Measurements from ENCODE around the gene ZNF677. TPM values are rescaled to one million over a fixed set of nuclear protein-coding genes. Genes with fewer than 3 reads are reported as not detected.
A peak's percentile ranks its signal among the peaks of the same experiment; 100 is the strongest.

The ZNF677 gene
- 1.5 TPM for polyA plus RNA-seq (2012; ENCODE audit: insufficient read length, low read depth)

DNA sequence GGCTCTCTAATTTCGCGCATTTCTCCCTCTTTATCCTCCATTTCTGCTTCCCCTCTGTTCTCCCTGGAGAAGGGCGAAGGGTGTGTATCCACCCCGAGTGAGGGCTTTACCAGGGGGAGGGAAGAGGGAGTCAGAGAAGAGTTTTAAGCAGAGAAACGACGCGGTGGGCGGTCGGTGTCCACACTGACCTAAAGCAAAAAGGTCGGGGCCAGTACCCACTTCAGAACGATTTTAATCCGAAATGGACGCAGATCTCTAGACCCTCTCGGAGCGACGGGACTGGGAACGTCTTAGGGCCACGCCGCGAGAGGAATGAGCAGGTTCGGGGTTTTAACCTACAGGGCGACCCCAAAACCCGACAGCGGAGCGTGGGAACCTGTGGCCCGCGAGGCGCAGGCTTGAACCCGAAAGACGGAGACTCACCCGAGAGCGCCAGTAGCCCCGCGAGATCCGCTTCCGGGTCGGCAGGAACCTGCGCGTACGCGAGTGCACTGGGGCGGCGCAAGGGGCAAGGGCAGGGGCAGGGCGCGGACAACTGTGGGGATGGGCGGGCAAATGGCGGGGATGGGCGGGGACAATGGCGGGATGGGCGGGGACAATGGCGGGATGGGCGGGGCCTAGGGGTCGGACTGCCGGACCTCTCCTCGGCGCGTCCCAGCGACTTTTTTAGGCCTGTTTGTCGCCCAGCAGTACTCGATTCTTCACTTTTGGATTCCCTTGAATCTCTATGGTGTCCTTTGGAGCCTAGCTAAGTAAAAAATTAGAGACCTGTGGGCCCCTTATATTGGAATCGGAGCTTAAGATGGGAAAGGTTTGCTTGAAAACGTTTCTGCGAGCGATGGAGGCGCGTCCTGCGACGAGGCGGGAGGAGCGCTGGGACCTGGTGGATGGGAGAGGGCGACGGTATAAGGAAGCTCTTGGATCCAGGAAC, at the start of gene ZNF677:
Gene ZNF677 (minus strand): TSS at position 463 of the 931 bp plus-strand sequence. CDS start 3,323 bp downstream, outside the sequence.
- TF ChIP-seq POLR2AphosphoS5 (IDR thresholded peaks at IDR 0.05; ENCODE audit: low read depth, low read length) (peak; percentile 43; the same call in 1 of the 2 replicates), FOXP2 (optimal IDR thresholded peaks at IDR 0.05; ENCODE audit: borderline replicate concordance, extremely low read depth, extremely low read length, insufficient read depth) (no peak)

DNA sequence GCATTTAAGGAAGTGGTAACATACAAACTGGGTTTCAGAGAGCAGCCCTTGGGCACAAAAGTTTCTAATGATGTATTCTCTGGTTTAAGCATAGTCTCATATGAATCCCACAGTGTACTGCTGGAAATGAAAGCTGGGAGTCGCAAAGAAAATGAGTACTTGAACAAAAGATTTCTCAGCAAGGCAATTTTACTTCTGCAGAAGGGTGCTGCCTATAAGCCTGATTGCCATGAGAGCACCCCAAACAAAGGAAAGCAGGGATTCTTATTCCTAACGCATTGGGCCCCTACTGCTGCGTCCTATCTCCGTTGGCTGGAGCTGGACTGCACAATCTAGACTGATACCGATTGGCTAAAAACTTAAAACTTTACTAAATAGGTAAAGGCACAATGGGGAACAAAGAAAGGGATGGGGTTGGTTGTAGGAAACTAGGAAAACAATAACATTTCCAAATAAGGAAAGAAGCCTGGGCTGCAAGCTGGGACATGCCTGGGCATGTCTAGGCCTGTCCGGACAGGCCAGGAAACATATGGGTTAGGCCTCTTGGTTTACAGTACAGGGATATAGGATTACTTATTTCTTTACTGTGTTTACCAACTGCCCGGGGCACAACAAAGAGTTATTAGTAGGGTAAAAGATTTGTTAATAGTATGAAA, 40.2 kb upstream of the ZNF677 start:
- TF ChIP-seq SIN3A (IDR thresholded peaks at IDR 0.05; ENCODE audit: borderline replicate concordance, insufficient read depth, low read length) (no peak), TAF1 (IDR thresholded peaks at IDR 0.05; ENCODE audit: borderline replicate concordance, insufficient read depth, low read length) (no peak), POLR2AphosphoS5 (IDR thresholded peaks at IDR 0.05; ENCODE audit: low read depth, low read length) (no peak)
- TF ChIP-seq, protein P1, sequence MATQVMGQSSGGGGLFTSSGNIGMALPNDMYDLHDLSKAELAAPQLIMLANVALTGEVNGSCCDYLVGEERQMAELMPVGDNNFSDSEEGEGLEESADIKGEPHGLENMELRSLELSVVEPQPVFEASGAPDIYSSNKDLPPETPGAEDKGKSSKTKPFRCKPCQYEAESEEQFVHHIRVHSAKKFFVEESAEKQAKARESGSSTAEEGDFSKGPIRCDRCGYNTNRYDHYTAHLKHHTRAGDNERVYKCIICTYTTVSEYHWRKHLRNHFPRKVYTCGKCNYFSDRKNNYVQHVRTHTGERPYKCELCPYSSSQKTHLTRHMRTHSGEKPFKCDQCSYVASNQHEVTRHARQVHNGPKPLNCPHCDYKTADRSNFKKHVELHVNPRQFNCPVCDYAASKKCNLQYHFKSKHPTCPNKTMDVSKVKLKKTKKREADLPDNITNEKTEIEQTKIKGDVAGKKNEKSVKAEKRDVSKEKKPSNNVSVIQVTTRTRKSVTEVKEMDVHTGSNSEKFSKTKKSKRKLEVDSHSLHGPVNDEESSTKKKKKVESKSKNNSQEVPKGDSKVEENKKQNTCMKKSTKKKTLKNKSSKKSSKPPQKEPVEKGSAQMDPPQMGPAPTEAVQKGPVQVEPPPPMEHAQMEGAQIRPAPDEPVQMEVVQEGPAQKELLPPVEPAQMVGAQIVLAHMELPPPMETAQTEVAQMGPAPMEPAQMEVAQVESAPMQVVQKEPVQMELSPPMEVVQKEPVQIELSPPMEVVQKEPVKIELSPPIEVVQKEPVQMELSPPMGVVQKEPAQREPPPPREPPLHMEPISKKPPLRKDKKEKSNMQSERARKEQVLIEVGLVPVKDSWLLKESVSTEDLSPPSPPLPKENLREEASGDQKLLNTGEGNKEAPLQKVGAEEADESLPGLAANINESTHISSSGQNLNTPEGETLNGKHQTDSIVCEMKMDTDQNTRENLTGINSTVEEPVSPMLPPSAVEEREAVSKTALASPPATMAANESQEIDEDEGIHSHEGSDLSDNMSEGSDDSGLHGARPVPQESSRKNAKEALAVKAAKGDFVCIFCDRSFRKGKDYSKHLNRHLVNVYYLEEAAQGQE (IDR thresholded peaks at IDR 0.05; ENCODE audit: insufficient read depth in 1 of 2, low read depth in 2 of 2, low read length in 2 of 2), result no peak

DNA sequence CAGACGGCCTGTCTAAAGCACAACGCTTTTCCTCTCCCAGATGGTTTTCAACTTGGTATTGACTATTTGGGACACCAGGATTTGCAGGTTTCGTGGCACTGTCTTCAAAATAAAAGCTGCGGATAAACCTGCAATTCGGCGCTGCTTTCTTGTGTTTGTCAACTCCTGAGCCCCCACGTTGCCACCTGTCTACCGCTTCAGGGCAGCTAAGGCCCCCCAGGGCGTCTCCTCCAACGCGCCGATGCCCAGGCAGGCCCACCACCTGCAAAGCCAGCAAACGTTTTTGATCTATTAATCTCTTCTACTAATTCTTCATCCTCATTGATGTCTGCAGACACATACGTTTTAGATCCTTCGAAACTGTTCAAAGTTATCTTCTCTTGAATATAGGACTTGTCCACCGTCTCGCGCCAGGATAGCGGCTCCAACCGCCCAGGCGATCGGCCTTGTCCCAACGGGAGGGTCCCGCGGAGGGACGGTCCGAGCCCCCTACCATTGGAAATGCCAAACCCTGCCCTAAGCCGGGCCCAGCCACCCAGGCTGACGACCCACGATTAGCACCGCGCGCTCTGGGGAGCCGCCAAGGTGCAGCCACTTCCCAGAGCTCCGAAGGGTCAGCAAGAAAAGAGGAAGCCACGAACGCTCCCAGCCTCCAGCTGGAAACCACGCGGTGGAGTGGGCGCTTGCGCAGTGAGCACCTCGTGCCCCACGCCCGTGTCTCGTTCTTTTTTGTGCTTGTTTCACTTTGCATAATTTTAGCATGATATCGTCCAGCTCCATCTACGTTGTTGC, 36.3 kb upstream of the ZNF677 start:
- TF ChIP-seq POLR2AphosphoS5 (IDR thresholded peaks at IDR 0.05; ENCODE audit: low read depth, low read length) (no peak), SIN3A (IDR thresholded peaks at IDR 0.05; ENCODE audit: borderline replicate concordance, insufficient read depth, low read length) (no peak), FOXP2 (optimal IDR thresholded peaks at IDR 0.05; ENCODE audit: borderline replicate concordance, extremely low read depth, extremely low read length, insufficient read depth) (no peak), TAF1 (IDR thresholded peaks at IDR 0.05; ENCODE audit: borderline replicate concordance, insufficient read depth, low read length) (no peak)
- TF ChIP-seq, protein P1 (IDR thresholded peaks at IDR 0.05; ENCODE audit: insufficient read depth in 1 of 2, low read depth in 2 of 2, low read length in 2 of 2), result no peak

DNA sequence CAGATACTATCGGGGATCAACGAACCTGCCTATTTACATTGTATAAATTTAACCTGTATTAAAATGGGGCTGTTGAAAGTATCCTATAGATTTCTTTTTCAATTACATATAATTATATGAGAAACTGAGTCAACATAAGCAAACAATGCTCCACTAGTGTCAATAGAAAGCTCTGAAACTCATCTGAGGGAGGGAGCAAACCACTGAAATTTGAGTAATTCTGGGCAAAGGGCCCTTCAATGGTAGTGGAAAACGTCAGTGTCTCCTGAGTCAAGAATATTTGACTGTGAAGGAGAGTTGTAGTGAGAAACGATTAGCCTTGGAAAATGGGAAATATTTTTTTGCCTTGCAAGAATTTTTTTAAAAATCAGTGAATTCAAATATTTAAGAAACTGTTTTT, 30.4 kb upstream of the ZNF677 start:
- no peak for TF ChIP-seq TAF1 (IDR thresholded peaks at IDR 0.05; ENCODE audit: borderline replicate concordance, insufficient read depth, low read length)
- TF ChIP-seq, protein P1 (IDR thresholded peaks at IDR 0.05; ENCODE audit: insufficient read depth in 1 of 2, low read depth in 2 of 2, low read length in 2 of 2), result no peak
- no peak for TF ChIP-seq POLR2AphosphoS5 (IDR thresholded peaks at IDR 0.05; ENCODE audit: low read depth, low read length)
- TF ChIP-seq SIN3A (IDR thresholded peaks at IDR 0.05; ENCODE audit: borderline replicate concordance, insufficient read depth, low read length), result no peak
- no peak for TF ChIP-seq FOXP2 (optimal IDR thresholded peaks at IDR 0.05; ENCODE audit: borderline replicate concordance, extremely low read depth, extremely low read length, insufficient read depth)

DNA sequence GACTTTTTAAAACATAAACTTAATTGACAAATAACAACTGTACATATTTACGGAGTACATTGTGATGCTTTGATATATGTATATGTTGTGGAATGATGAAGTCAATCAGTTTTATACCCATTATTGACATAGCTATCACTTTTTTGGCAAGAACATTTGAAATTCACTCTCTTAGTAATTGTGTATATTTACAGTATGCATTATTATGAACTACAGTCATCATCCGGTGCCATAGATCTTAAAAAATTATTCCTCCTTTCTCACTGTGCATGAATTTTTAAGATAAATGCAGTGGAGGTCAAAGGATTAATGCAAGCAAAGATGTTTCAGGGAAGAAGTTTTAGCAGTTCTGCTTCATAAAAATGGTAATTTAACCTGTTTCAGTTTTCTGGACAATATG, 20.8 kb upstream of the ZNF677 start:
- TF ChIP-seq FOXP2 (optimal IDR thresholded peaks at IDR 0.05; ENCODE audit: borderline replicate concordance, extremely low read depth, extremely low read length, insufficient read depth), result no peak
- TF ChIP-seq, protein P1 (IDR thresholded peaks at IDR 0.05; ENCODE audit: insufficient read depth in 1 of 2, low read depth in 2 of 2, low read length in 2 of 2), result no peak
- no peak for TF ChIP-seq POLR2AphosphoS5 (IDR thresholded peaks at IDR 0.05; ENCODE audit: low read depth, low read length)
- TF ChIP-seq SIN3A (IDR thresholded peaks at IDR 0.05; ENCODE audit: borderline replicate concordance, insufficient read depth, low read length), result no peak
- no peak for TF ChIP-seq TAF1 (IDR thresholded peaks at IDR 0.05; ENCODE audit: borderline replicate concordance, insufficient read depth, low read length)

All from PFSK-1 (cell line).